GM12872 (cell line): ENCODE results near the gene PAK4.

Experiments
- CTCF ChIP-seq: IDR thresholded peaks from 3 replicates; pipeline ENCODE4 v1.5.1; 2011; ENCODE audit warnings: low read depth, mild to moderate bottlenecking, low read length, moderate library complexity; ENCODE audit not compliant: insufficient read depth

Gene PAK4

GRCh38 chr19:39109641-39110040, 15.9 kb upstream of the PAK4 start:
- TF ChIP-seq CTCF, result no peak

DNA sequence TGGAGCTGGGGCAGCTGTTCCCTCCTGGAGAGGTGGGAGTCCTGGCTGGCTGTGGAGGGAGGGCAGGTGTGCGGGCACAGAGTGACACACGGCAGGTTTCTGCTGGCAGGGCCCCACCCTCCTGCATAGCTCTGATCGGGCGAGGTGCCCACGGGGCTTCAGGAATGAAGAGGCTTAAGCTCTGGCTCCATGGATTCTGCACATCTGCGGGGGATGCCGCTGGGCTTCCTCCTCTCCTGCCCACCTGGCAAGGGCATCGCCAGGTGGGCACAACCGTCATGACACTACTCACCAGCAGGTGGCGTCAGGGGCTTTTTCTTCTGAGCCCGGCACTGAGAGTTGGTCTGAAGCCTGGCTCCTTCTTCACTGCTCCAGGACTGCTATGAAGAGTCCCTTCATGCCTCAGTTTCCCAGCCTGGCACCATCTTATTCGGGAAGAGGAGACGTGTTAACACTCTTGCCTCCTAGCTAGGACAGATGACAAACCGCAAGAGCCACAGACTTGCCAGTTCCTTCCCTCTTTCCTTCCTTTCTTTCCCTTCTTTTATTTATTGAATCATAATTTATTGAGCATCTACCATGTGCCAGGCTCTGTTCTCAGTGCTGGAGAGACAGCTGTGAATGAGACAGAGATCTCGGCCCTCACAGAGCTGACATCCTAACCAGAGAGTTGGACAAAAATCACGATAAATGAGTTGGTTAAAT, 15.2 kb upstream of the PAK4 start:
- peak; percentile 96 for TF ChIP-seq CTCF

DNA sequence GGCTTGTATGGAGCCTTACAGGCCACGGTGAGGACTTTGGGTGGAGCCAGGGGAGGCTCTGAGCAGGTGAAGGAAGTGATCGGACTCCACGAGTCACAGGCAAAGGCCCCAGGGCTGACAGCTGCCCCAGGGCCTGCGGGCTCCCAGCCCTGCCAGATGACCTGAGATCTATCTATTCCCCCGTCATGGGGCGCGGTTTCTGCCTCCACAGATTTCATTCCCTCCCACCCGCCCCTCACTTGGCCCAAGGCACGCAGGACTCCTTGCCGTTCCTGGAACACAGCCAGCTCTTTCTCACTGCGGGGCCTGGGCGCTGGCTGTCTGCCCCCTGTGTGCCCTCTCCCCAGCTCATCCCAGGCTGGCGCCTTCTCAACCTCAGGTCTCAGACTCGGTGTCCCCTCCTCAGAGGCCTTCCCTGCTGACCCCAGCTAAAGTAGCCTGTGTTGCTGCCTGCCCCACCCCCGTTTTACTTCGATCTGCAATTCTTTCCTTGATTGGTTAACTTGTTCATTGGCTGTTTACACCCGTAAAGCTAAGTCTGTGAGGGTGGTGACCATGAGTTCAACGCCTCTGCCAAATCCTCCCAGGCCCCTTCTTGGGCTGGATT, 13.9 kb upstream of the PAK4 start:
- TF ChIP-seq CTCF, result no peak

GRCh38 chr19:39112338-39112890, 13.2 kb upstream of the PAK4 start:
- no peak for TF ChIP-seq CTCF

GRCh38 chr19:39113199-39113598, 12.4 kb upstream of the PAK4 start:
- no peak for TF ChIP-seq CTCF

- TF ChIP-seq CTCF, result no peak
These were observed 10.3 kb upstream of the PAK4 start for GRCh38 chr19:39115105-39115847.

DNA sequence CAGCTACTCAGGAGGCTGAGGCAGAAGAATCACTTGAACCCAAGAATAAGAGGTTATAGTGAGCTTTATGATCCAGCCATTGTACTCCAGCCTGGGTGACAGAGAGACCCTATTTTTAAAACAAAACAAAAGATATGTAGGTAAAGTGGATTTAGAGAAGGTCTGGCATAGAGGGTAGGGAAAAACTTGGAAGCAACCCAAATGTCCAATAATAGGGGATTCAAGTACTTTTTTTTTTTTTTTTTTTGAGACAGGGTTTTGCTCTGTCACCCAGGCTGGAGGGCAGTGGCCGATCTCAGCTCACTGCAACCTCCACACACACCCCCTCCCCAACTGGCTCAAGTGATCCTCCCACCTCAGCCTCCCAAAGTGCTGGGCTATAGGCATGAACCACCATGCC, 5.8 kb upstream of the PAK4 start:
- TF ChIP-seq CTCF, result no peak
